Activated naive CD4-positive, alpha-beta T cell treated with anti-CD3 and anti-CD28 coated beads, Interleukin-2, amount 50 U/mL, for 72 hours (primary cell): Measurements from ENCODE around the gene VCAN. TPM values are rescaled to one million over a fixed set of nuclear protein-coding genes. Genes with fewer than 3 reads are reported as not detected.

ENCODE experiments used
- ATAC-seq, 2 donors: fragments of 150-1000 bp; cut with Tn5 transposase; 2 replicates each; pipeline ENCODE4 v1.10.0; 2021; ENCODE audit warnings: mild to moderate bottlenecking in 2 of 2, moderate library complexity in 2 of 2
- DNase-seq, 2 donors: peaks; one replicate each; pipeline ENCODE4 v3.0.0; 2021 to 2022; ENCODE audit warnings: low spot score in 2 of 2
- H3K27ac Mint-ChIP-seq, 2 donors: one replicate each; pipeline ENCODE4 v1.8.0; 2022; ENCODE audit warnings: mild to moderate bottlenecking in 2 of 2, mixed read lengths in 2 of 2
- H3K36me3 Mint-ChIP-seq, 2 donors: one replicate each; pipeline ENCODE4 v1.8.0; 2022; ENCODE audit warnings: mixed read lengths in 2 of 2
- H3K9me3 Mint-ChIP-seq, 2 donors: one replicate each; pipeline ENCODE4 v1.8.0; 2022; ENCODE audit warnings: mixed read lengths in 2 of 2
- total RNA-seq, 2 donors: library from RNA; stranded (reverse); gene quantifications; one replicate each; pipeline ENCODE4 v1.2.3, GENCODE V29; 2022

Gene VCAN
- total RNA-seq, 2 donors from 2014 or later, result 0.04 to 0.11 TPM

- Mint-ChIP-seq H3K36me3 (no peaks in the 10 kb centered on the region), H3K9me3 (no peaks in the 10 kb centered on the region)
These were observed 40.7 kb downstream of the VCAN start for GRCh38 chr5:83512061-83512745.

GRCh38 chr5:83513081-83513480, 41.5 kb downstream of the VCAN start:
- Mint-ChIP-seq H3K9me3 (no peaks in the 10 kb centered on the region), H3K27ac (no peak overlapping the region), H3K36me3 (no peaks in the 10 kb centered on the region)
- DNase-seq (no peak), ATAC-seq (no peak)

More at GRCh38 chr5:83512061-83512745, 40.7 kb downstream of the VCAN start:
- no peak overlapping the region for H3K27ac Mint-ChIP-seq
- ATAC-seq (no peak), DNase-seq (no peak)

GRCh38 chr5:83513491-83513890, 41.9 kb downstream of the VCAN start:
- Mint-ChIP-seq H3K9me3 (no peaks in the 10 kb centered on the region), H3K27ac (no peak overlapping the region), H3K36me3 (no peaks in the 10 kb centered on the region)
- no peak for DNase-seq
- ATAC-seq, result no peak

GRCh38 chr5:83516377-83516776, 44.8 kb downstream of the VCAN start:
- Mint-ChIP-seq H3K9me3 (peaks cover 0 to 4% of the 10 kb centered on the region in 2 donors), H3K36me3 (no peaks in the 10 kb centered on the region), H3K27ac (no peak overlapping the region)
- ATAC-seq, result no peak
- DNase-seq, result no peak

GRCh38 chr5:83517072-83517687, 45.6 kb downstream of the VCAN start:
- ATAC-seq (no peak), DNase-seq (no peak)
- Mint-ChIP-seq H3K9me3 (peaks cover 0 to 4% of the 10 kb centered on the region in 2 donors), H3K36me3 (no peaks in the 10 kb centered on the region), H3K27ac (no peak overlapping the region)

GRCh38 chr5:83517688-83518085, 46.1 kb downstream of the VCAN start:
- peaks cover 0 to 4% of the 10 kb centered on the region in 2 donors for H3K9me3 Mint-ChIP-seq
- no peaks in the 10 kb centered on the region for H3K36me3 Mint-ChIP-seq
- no peak for DNase-seq
- ATAC-seq, result no peak
- no peak overlapping the region for H3K27ac Mint-ChIP-seq

GRCh38 chr5:83518319-83519061, 46.9 kb downstream of the VCAN start:
- DNase-seq (no peak), ATAC-seq (no peak)
- Mint-ChIP-seq H3K27ac (no peak overlapping the region), H3K36me3 (no peaks in the 10 kb centered on the region), H3K9me3 (peaks cover 0 to 4% of the 10 kb centered on the region in 2 donors)

GRCh38 chr5:83522446-83522845, 50.9 kb downstream of the VCAN start:
- Mint-ChIP-seq H3K9me3 (peaks cover 0 to 4% of the 10 kb centered on the region in 2 donors), H3K27ac (no peak overlapping the region), H3K36me3 (no peaks in the 10 kb centered on the region)
- ATAC-seq (no peak), DNase-seq (no peak)

- Mint-ChIP-seq H3K36me3 (no peaks in the 10 kb centered on the region), H3K27ac (no peak overlapping the region), H3K9me3 (peaks cover 0 to 4% of the 10 kb centered on the region in 2 donors)
- no peak for ATAC-seq
- DNase-seq, result no peak
These were observed 52.4 kb downstream of the VCAN start for GRCh38 chr5:83523929-83524328.

GRCh38 chr5:83524345-83524744, 52.8 kb downstream of the VCAN start:
- ATAC-seq, result no peak
- DNase-seq, result no peak
- peaks cover 0 to 4% of the 10 kb centered on the region in 2 donors for H3K9me3 Mint-ChIP-seq
- no peaks in the 10 kb centered on the region for H3K36me3 Mint-ChIP-seq
- H3K27ac Mint-ChIP-seq, result no peak overlapping the region

- DNase-seq, result no peak
- ATAC-seq, result no peak
- Mint-ChIP-seq H3K27ac (no peak overlapping the region), H3K9me3 (peaks cover 0 to under 1% of the 10 kb centered on the region in 2 donors), H3K36me3 (no peaks in the 10 kb centered on the region)
These were observed 53.4 kb downstream of the VCAN start for GRCh38 chr5:83524991-83525390.

GRCh38 chr5:83526289-83526688, 54.7 kb downstream of the VCAN start:
- no peaks in the 10 kb centered on the region for H3K36me3 Mint-ChIP-seq
- no peaks in the 10 kb centered on the region for H3K9me3 Mint-ChIP-seq
- DNase-seq (no peak), ATAC-seq (no peak)
- H3K27ac Mint-ChIP-seq, result no peak overlapping the region

- DNase-seq (no peak), ATAC-seq (no peak)
- Mint-ChIP-seq H3K9me3 (no peaks in the 10 kb centered on the region), H3K36me3 (no peaks in the 10 kb centered on the region), H3K27ac (no peak overlapping the region)
These were observed 55.7 kb downstream of the VCAN start for GRCh38 chr5:83527221-83527620.

- Mint-ChIP-seq H3K9me3 (no peaks in the 10 kb centered on the region), H3K27ac (no peak overlapping the region), H3K36me3 (no peaks in the 10 kb centered on the region)
- ATAC-seq (no peak), DNase-seq (no peak)
These were observed 56.3 kb downstream of the VCAN start for GRCh38 chr5:83527722-83528438.

GRCh38 chr5:83528439-83528769, 56.9 kb downstream of the VCAN start:
- no peaks in the 10 kb centered on the region for H3K9me3 Mint-ChIP-seq
- no peak overlapping the region for H3K27ac Mint-ChIP-seq
- ATAC-seq (no peak), DNase-seq (no peak)
- no peaks in the 10 kb centered on the region for H3K36me3 Mint-ChIP-seq

GRCh38 chr5:83530193-83530592, 58.6 kb downstream of the VCAN start:
- ATAC-seq, result no peak
- no peak for DNase-seq
- no peaks in the 10 kb centered on the region for H3K36me3 Mint-ChIP-seq
- H3K9me3 Mint-ChIP-seq, result no peaks in the 10 kb centered on the region
- no peak overlapping the region for H3K27ac Mint-ChIP-seq

- Mint-ChIP-seq H3K36me3 (no peaks in the 10 kb centered on the region), H3K9me3 (no peaks in the 10 kb centered on the region), H3K27ac (no peak overlapping the region)
- DNase-seq (no peak), ATAC-seq (no peak)
These were observed 60.1 kb downstream of the VCAN start for GRCh38 chr5:83531661-83532060.
